Neural cell (in vitro differentiated cells): ENCODE results near the gene MCCC1.

ENCODE experiments used
- CTCF ChIP-seq: fragments of 450-650 bp; IDR thresholded peaks from 2 replicates; pipeline ENCODE4 v1.5.1; 2014; ENCODE audit warnings: antibody characterized with exemption, mild to moderate bottlenecking, moderate library complexity; ENCODE audit not compliant: poor library complexity, severe bottlenecking
- EP300 ChIP-seq: fragments of 450-650 bp; conservative IDR thresholded peaks from 2 replicates; pipeline ENCODE4 v1.6.1; 2014; ENCODE audit warnings: antibody characterized with exemption, mild to moderate bottlenecking, moderate library complexity; ENCODE audit not compliant: poor library complexity, severe bottlenecking
- EZH2 ChIP-seq: fragments of 200-600, 300-800 bp; shearing (Covaris generic), sonication (generic); IDR thresholded peaks from 2 replicates; pipeline ENCODE4 v1.6.1; 2014; ENCODE audit warnings: antibody characterized with exemption, low read length, borderline replicate concordance, mild to moderate bottlenecking; ENCODE audit not compliant: insufficient read depth, poor library complexity, severe bottlenecking
- POLR2AphosphoS5 ChIP-seq: IDR thresholded peaks from 2 replicates; pipeline ENCODE4 v1.6.1; 2012
- RAD21 ChIP-seq: fragments of 450-650 bp; conservative IDR thresholded peaks from 2 replicates; pipeline ENCODE4 v1.6.1; 2014; ENCODE audit warnings: antibody characterized with exemption, mild to moderate bottlenecking, moderate library complexity
- REST ChIP-seq: IDR thresholded peaks from 2 replicates; pipeline ENCODE4 v1.6.1; 2012; ENCODE audit warnings: borderline replicate concordance
- TAF1 ChIP-seq: IDR thresholded peaks from 2 replicates; pipeline ENCODE4 v1.6.1; 2012; ENCODE audit warnings: low read depth

GRCh38 chr3:183114384-183115178 is 15.3 kb upstream of the MCCC1 start:
- TF ChIP-seq CTCF: no peak
- TF ChIP-seq REST: no peak
- no peak for TF ChIP-seq TAF1
- TF ChIP-seq POLR2AphosphoS5: no peak
- no peak for TF ChIP-seq RAD21
- no peak for TF ChIP-seq EZH2
- no peak for TF ChIP-seq EP300
